ENCODE measurements around the gene SUMO3.

Gene SUMO3

GRCh38 chr21:44801468-44802395, 16.1 kb downstream of the SUMO3 start, which contains the start of gene UBE2G2:
Gene UBE2G2 (minus strand): TSS chr21:44801820. CDS start chr21:44801748, 72 bp downstream.
- DNase-seq (ENCODE audit: low read depth): peak; percentile 57

- peak; percentile 31 for DNase-seq (ENCODE audit: low read depth)
Measured at GRCh38 chr21:44800971-44801467, 16.8 kb downstream of the SUMO3 start.

- DNase-seq (ENCODE audit: low read depth): peak; percentile 64
Measured at GRCh38 chr21:44800103-44800502, 17.8 kb downstream of the SUMO3 start.

DNA sequence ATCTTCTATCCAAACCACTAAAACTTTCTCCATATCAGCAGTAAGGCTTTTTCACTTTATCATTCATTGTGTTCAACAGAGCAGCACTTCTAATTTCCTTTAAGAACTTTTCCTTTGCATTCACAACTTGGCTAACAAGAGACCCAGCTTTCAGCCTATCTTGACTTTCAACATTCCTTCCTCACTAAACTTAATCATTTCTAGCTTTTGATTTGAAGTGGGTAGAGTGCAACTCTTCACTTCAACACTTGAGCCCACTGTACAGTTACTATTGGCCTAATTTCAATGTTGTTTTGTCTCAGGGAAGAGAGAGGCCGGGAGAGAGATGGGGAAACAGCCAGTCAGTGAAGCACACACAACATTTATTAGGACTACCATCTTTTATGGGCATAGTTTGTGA, 18.2 kb downstream of the SUMO3 start:
- DNase-seq (ENCODE audit: low read depth): no peak

GRCh38 chr21:44797775-44798174, 20.1 kb downstream of the SUMO3 start:
- DNase-seq (ENCODE audit: low read depth): no peak

- DNase-seq (ENCODE audit: low read depth): no peak
Measured at GRCh38 chr21:44795342-44795741, 22.5 kb downstream of the SUMO3 start.

GRCh38 chr21:44793592-44794374, 24.1 kb downstream of the SUMO3 start:
- DNase-seq (ENCODE audit: low read depth): no peak

DNA sequence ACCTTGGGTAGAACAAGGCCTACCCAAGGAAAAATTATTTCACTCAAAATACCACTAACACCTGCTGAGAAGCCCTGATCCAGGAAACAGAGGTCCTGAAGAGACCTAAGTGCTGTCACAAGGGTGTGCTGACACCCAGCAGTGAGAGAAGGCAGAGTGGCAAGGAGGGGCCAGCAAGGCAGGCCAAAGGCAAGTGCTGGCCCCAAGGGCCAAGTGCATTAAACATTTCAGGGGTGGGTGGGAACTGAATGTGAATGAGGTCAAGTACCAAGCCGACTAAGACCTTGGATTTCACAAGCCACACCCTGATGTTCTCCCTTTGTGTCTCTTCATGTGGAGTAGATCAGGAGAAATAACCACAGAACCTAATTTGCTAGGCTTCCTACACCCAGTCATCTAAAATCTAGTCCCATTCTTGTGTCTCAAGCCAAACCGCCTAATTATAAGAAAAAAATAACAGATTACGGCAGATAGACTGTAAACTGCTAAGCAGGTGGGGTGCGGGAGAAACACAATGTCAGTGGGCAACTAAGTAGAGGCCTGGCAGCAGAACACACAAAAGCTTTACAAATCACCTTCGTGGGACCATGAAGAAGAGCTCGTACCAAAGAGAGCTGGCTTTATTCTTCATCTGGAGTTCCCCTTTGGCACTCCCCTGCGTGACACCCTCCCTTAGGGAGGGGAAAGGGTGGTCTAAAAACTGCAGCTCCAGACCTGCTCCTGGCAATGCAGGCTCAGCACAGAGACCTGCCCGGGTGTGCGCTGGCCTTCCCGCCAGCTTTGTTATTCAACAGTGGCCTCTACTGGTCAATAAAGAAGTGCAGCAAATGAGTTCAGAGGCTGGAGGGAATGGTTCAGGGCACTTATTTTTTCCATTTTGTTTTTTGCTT, 24.9 kb downstream of the SUMO3 start:
- DNase-seq (ENCODE audit: low read depth): peak; percentile 54

DNA sequence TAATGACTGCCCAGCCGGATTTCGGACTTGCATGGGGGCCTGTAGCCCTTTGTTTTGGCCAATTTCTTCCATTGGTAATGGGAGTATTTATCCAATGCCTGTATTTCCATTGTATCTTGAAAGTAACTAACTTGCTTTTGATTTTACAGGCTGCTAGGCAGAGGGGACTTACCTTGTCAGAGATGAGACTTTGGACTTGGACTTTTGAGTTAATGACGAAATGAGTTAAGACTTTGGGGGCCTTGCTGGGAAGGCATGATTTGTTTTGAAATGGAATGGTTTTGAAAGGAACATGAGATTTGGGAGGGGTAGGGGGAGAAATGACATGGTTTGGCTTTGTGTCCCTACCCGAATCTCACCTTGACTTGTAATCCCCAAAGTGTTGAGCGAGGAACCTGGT, 25.9 kb downstream of the SUMO3 start:
- no peak for DNase-seq (ENCODE audit: low read depth)

DNA sequence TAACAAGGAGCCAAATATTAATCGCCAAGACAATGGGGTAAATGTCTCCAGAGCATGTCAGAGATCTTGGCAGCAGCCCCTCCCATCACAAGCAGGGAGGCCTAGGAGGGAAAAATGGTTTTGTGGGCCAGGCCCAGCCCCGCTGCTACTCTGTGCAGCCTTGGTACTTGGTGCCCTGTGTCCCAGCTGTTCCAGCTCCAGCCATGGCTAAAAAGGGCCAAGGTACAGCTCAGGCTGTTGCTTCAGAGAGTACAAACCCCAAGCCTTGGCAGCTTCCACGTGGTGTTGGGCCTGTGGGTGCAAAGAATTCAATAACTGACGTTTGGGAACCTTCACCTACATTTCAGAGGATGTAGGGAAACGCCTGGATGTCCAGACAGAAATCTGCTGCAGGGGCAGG, 26.6 kb downstream of the SUMO3 start:
- no peak for DNase-seq (ENCODE audit: low read depth)

DNA sequence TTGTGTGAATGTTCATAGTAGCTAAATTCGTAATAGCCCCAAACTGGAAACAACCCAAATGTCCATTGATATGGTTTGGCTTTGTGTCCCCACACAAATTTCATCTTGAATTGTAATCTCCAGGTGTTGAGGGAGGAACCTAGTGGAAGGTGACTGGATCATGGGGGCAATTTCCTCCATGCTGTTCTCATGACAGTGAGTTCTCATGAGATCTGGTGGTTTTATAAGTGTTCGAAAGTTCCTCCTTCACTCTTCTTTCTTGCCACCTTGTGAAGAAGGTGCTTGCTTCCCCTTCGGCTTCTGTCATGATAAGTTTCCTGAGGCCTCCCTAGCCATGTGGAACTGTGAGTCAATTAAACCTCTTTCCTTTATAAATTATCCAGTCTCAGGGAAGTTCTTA, 27.5 kb downstream of the SUMO3 start:
- DNase-seq (ENCODE audit: low read depth): no peak

DNA sequence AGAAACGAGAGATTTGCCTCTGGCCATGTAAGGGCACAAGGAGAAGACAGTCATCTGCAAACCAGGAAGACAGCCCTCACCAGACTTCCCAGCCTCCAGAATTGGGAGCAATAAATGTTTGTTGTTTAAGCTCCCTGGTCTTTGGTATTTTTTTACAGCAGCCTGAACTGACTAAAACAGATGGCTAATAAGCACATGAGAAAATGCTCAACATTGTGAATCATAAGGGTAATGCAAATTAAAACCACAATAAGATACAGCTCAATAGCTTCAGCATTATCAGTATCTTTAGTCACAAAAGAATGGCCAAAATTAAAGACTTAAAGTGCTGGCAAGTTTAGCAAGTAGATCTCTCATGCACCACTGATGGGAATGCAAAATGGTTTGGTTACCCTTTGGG, 28.0 kb downstream of the SUMO3 start:
- peak; percentile 66 for DNase-seq (ENCODE audit: low read depth)

- DNase-seq (ENCODE audit: low read depth): no peak
Measured at GRCh38 chr21:44785620-44786335, 32.1 kb downstream of the SUMO3 start.

DNA sequence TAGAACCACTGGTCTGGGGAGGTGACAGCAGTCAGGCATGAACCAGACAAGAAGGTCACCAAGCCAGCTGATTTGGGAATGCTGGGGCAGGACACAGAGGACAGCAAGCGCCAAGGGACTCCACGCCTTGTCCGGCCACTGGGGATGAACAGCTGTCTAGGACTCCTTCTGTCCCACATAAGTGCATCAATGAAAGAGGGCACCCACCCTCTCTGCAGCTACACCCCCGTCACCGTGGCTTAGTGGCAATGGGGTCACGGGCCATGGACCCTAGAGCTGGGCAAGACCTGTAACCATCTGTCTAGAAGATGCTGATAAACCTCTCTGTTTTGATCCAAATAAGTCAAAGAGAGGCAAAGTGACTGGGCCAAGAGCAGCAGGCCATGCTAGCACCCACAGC, 33.1 kb downstream of the SUMO3 start:
- no peak for DNase-seq (ENCODE audit: low read depth)

DNA sequence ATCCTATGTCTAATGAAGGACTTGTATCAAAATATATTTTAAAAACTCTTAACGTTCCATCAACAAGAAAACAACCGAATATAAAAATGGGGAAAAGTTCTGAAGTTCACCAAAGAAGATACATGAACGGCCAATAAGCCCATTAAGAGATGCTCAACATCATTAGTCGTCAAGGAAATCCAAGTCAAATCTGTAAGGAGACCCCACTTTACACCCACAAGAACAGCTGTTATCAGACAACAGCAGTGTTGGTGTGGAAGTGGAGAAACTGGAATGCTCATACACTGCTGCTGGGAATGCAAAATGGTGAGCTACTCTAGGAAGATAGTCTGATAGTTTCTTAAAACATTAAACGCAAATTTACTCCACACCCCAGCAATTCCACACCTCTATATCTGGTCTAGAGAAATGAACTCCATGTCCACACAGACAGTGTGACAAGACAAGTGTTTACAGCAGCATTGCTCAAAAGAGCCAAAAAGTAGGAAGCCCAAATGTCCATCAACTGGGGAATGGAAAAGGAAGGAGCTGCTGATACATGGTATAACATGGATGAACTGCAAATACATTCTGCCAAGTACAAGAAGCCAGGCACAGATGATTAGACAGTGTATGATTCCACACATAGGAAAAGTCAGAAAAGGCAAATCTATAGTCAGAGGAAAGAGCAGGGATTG, 34.7 kb downstream of the SUMO3 start:
- DNase-seq (ENCODE audit: low read depth): no peak

DNA sequence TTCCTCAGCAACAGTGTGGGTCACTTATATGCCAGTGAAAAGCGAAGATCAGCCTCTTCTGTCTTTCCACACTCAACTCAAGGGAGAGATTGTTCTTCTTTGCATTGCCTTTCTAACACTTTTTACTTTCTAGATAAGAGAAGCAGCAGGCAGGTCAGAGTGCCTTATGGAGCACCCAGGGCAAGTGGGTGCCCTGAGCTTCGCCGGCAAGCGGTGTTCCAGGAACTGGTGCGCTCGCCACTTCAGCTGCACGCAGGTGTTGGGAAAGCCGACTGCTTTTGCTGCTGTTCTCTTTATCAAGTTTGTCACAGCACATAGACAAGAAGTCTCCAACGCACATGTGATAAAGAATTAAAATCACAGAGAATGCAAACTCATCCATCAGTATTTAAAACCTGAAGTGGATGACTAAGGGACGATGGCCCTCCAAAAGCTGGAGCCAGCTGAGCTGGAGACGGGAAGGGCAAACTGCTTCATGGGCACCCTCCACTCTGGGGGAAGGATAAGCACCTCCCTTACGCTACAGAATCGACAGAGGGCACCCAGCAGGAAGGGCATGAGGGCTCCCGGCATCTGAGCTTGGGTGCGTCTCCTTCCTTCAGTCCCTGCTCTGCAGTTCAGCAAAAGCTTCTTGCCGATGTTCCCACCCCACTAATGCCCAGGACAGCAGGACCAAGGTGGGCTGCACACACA, 36.9 kb downstream of the SUMO3 start:
- no peak for DNase-seq (ENCODE audit: low read depth)

- no peak for DNase-seq (ENCODE audit: low read depth)
Measured at GRCh38 chr21:44780137-44780502, 37.7 kb downstream of the SUMO3 start.

DNA sequence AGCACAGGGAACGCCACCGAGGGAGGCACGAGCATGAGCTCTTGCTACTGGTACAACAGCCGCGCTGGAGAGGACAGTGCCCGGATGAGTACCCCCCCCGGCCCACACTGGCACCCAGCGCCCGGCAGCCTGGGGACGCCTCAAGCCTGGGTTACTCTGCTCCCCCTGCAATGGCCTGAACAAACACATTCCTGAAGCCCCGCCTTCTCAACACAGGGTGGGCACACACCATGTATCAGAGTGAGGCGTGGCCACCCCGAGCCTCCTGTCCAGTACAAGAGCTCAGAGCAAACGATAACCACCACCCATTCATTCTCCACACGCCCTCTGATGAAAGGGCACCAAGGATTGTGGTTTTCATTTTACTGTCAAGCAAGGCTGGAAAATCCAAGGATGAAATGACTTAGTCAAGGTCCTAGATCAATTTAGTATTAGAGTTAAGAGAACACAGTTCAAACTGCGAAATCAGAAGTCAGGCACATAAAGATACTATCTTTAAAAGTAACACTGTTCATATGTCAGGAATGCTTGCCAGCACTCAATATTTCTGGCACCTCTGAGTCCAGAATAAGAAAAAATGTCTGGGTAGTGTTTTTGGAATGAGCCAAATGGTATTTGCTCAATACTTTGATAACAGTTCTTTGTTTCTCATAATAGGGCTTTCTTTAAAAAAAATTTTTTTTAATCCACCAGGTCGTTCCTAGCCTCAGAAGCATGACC, 38.3 kb downstream of the SUMO3 start:
- peak; percentile 16 for DNase-seq (ENCODE audit: low read depth)

- no peak for DNase-seq (ENCODE audit: low read depth)
Measured at GRCh38 chr21:44778983-44779382, 38.9 kb downstream of the SUMO3 start.
